Stimulated activated CD4-positive, alpha-beta T cell treated with anti-CD3 and anti-CD28 coated beads, Interleukin-4, amount 100 ng/mL, for 48 hours (primary cell): ENCODE data around the gene SKIDA1.

Source experiments
- DNase-seq, 2 donors: peaks; one replicate each; pipeline ENCODE4 v3.0.0-alpha.2; 2020; ENCODE audit warnings: low read depth in 2 of 2

SKIDA1 gene

GRCh38 chr10:21529032-21529910 is 3.8 kb upstream of the SKIDA1 start:
- DNase-seq, result no peak

DNA sequence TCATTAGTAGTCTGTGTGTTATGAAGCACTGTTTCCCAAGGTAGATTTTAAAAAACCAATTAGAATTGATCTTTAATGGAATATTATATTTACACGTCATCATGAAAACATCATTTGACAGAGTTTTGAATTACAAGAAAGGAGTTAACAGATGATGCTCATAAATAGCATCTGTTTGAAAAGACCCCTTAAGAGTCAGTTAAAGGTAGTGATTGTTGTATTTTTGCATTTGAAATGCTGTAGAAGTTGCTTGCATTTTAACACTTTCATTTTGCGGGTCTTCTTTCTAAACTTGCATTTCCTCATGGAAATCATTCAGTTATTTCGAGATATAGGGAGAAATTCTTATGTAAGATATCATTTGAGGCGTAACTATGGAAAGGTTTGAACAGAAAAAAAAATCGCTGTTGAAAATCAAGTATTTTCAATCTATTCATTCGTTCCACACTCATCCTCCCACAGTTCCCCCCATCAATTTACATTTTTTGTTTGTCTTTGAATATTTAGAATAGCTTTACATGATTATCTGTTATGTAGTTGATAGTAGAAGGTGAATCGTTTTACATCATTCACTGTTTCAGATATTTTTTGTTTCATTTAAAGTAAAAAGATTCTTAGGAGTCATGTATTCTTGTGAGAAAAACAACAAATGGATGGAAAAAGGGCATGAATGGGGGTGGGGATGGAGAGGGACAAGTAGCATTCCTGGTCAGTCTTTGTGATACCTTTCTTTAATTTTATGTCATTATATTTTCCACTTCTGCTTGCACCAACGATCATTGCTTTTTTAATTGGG is 3.0 kb upstream of the SKIDA1 start:
- DNase-seq, result no peak

GRCh38 chr10:21527598-21528235 is 2.2 kb upstream of the SKIDA1 start:
- no peak for DNase-seq

DNA sequence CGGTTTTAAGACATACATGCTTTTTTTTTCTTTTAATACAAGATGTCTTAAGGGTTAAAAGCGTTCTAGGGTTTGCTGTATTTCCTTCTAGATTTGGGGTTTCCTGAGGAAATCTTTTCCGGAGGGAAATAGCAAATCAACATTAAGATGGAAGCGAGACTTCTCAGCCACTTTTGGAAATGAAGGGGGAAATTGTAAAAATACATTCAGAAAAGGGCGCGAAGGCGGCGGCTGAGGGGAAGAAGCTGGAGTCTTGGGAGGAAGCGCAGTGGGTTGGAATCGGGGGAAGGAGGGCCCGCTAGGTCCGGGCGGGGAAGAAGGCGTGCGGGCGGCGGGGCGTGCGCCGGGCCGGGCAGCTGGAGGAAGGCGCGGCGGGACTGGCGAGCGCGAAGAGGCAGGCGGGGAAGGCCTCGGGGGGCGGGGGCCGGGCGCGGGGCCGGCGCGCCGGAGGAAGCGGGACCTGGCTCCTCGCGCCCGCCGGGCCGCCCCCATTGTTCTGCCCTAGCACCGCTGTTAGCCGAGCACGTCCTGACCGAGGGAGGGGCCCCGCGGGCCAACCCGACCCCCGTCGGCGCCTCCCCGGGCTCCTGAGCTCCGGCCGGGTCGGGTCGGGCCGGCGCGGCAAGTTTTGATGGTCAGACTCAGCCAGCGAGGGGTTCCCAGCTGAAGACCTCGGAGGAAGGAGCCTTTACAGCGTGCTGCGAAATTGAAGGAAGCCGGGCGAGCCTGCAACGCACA is 1.5 kb upstream of the SKIDA1 start:
- peak; percentile 32 to 40 for DNase-seq

- peak; percentile 45 to 51 for DNase-seq
These were observed 842 bp upstream of the SKIDA1 start for GRCh38 chr10:21526188-21526859.

GRCh38 chr10:21524526-21525366 is 736 bp downstream of the SKIDA1 start:
- DNase-seq, result no peak

DNA sequence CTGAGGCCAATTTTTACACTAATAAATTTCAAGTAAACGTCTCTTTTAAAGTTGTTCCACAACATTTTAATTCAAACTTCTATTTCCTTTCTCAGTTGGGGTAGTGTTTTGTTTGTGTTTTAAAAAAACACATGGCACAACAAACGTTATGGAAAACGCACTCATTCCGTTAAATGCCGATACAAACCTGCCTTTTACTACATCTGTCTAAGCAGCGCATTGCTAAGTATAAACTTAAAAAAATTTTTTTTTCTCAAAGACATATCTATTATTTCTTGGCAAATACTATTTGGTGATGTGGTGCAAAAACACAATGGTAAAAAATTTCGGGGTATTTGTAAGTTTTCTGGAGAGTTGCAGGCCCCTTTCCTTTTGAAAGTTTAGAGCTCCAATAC is 1.4 kb downstream of the SKIDA1 start:
- DNase-seq, result no peak

DNA sequence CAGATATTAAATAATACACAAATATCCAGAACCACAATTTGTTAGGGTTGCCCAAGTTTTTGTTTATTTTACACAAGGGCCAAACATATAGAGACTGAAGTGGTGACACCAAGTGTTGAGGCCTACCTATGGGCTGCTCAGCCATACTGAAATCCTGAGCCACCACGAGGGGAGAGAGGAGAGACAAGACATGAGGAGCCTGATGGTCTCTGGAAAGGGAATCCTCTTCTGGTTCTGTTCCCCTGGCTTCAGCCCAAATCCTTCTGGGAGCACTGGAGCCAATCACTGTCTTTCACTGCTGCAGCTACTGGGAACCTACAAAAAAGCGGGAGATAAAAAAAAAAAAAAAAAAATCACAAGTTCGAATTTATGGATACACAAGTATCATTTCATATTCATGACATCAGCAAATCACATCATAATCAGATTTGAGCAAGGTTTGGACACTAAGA is 1.9 kb downstream of the SKIDA1 start:
- no peak for DNase-seq

- DNase-seq, result no peak
These were observed 2.7 kb downstream of the SKIDA1 start for GRCh38 chr10:21522631-21523406.

DNA sequence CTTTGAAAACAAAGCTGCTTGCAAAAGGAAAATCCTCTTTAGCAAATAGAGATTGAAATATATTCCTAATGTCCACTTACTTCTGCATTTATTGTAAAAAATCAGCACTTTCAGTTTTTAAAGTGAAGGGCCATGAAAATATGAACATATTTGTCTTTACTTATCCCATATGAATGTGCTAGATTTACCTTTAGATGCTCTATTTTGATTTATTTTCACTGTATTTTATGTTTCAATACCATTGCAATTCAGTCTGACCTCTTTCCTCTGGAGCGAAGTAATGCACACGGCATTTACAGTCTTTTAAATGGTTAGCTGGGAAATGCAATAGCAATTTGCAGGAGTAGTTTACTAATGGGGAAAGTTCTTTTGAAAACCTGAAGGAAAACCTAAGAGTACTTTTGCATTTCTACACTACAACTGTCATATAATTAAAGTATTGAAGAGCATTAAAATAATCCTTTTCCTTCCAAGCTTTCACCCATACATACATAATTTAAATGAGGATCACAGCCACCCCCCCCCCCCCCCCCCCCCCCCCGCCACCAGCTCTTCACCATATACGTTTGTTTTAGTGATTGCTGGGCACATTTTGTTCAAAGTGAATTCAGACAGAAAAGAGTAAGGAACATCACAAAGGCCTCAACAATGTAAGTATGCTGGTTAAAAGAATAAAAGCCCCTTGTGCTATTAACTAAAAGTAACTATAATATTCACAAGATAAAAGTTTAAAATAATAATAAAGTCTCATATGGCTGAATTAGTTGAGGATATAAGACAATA is 3.5 kb downstream of the SKIDA1 start:
- DNase-seq, result no peak

DNA sequence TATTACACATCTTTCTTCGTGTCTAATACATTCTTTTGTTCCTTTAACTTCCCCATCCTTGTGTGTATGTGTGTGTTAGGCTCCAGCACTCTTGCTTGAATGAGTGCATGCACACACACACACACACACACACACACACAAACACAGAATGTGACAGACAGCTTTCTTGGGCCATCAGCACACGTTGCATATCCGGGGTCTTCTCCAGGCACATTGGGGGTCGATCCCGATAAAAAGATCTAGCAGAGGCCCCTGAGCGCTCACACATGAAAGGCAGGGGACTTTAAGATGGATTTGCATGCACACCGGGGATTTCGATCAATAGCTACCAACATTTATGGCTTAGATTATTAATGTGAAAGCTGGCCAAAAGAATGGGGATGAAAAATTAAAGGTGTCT is 4.5 kb downstream of the SKIDA1 start:
- no peak for DNase-seq

GRCh38 chr10:21520509-21520908 is 5.0 kb downstream of the SKIDA1 start:
- no peak for DNase-seq

- DNase-seq, result no peak
These were observed 5.5 kb downstream of the SKIDA1 start for GRCh38 chr10:21519941-21520436.

DNA sequence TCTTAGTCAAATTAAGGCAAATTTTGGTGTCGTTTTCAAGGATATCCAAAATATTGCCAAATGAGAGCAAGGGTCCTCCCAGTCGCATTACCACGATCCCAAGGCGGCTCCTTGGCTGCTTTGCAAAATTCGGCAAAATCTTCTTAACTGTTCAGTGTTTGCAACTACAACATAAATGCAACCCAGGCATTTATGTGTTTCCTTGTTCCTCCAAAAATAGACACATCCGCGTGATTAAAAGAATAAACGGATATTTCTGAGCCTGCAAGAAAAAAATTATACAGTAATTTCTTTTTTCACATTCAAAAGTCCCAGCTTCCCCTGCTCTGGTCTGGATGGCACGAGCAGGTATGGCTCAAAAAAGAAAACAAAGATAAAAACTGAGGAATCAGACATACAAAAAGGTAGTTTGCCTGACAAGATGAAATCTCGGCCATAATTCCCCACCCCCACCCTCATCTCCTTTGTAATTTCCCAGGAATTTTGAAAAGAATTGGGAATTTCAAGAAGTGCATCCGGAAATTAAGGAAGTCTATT is 6.0 kb downstream of the SKIDA1 start:
- DNase-seq, result no peak

DNA sequence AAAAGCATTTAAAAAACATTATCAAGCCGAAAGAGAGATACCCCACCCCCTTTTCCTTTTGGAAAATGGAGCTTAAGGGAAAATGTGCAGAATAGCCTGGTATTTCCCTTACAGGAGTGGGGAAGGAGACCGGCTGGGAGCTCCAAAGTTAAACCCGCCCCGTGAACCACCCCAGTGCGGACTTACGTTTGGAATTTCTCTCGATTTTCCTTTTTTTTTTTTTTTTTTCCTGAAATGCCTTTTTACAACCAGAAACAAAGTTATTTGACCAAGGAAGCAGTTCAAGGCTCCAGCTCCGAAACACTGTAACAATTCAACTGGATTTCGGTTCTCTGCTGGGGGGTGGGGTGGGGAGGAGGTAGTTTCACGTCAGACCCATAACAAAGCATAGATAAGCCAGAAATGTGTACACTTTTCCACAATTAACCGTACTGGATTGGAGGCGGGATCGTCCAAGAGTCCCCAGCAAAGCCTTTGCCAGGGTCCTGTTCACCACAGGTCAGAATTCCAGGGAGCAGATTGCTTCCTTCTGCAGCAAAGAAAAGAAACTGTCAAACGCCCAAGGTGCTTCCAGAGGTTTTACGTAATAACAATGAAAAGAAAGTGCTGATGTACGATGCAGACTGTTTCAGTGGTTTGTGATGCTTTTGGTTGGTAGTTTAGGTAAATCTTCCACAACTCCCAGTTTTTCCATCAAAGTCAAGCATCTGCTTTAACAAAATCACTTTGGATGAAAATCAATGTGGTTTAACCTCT is 6.7 kb downstream of the SKIDA1 start:
- no peak for DNase-seq

GRCh38 chr10:21518149-21518640 is 7.3 kb downstream of the SKIDA1 start:
- DNase-seq, result no peak
